BJ (cell line): Measurements from ENCODE around the gene MAN2A2. TPM values are rescaled to one million over a fixed set of nuclear protein-coding genes. Genes with fewer than 3 reads are reported as not detected.
"Not testable (repeated sequence)": the region's sequence is repeated elsewhere in the genome, so short reads cannot be mapped to it uniquely, and the experiment has no call there.

Experiments
- CTCF ChIA-PET: fragments of 350-600 bp; formaldehyde crosslinking; extraction: SDS; loops from one replicate; lab custom pipeline; 2021; ENCODE audit warnings: antibody characterized with exemption, inconsistent platforms; lab: Yijun Ruan, JAX
- POLR2A ChIA-PET: fragments of 300-600 bp; sonication (Branson Sonifier 250); formaldehyde crosslinking; extraction: SDS; loops from one replicate; lab custom pipeline; 2021; ENCODE audit warnings: antibody characterized with exemption; lab: Charles Lee
- DNase-seq: peaks from one replicate; pipeline ENCODE4 v3.0.0-alpha.2; 2011; ENCODE audit warnings: low read depth
- H3K27me3 ChIP-seq: 2 replicates; pipeline ENCODE4 v1.6.0; 2011; ENCODE audit warnings: low read length; ENCODE audit not compliant: control insufficient read depth, insufficient read depth
- H3K36me3 ChIP-seq: 2 replicates; pipeline ENCODE4 v1.5.1; 2011; ENCODE audit warnings: low read length; ENCODE audit not compliant: control insufficient read depth, insufficient read depth
- H3K4me3 ChIP-seq: 2 replicates; pipeline ENCODE4 v1.5.1; 2011; ENCODE audit warnings: low read depth, mild to moderate bottlenecking, control low read depth, low read length
- CTCF ChIP-seq: IDR thresholded peaks from 2 replicates; pipeline ENCODE4 v1.5.1; 2011; ENCODE audit warnings: low read depth, mild to moderate bottlenecking, control low read depth, inconsistent platforms, low read length, moderate library complexity; ENCODE audit not compliant: insufficient read depth
- polyA plus RNA-seq: library from polyadenylated mRNA; depleted of rRNA; stranded (reverse); fragments of >200 nt; gene quantifications from 2 replicates; pipeline ENCODE4 v1.2.3, GENCODE V29; 2011

MAN2A2 gene
- polyA plus RNA-seq, 1 experiment = 40.4 TPM

- POLR2A ChIA-PET = no interaction called here
- Histone ChIP-seq H3K4me3 (no peak overlapping the region), H3K36me3 (peaks cover 19% of the 10 kb centered on the region), H3K27me3 (no peaks in the 10 kb centered on the region)
- no peak for TF ChIP-seq CTCF
- CTCF ChIA-PET = interaction anchor here (1.2 to 5.7 kb wide), 3 partner anchors 9 to 28 kb away, joined by 5 to 94 read pairs (median 7); partner anchors contain the start of genes HDDC3 and UNC45A
- no peak for DNase-seq
Measured at GRCh38 chr15:90905306-90906180, 2.4 kb downstream of the MAN2A2 start.

GRCh38 chr15:90906181-90906849 lies 3.2 kb downstream of the MAN2A2 start:
- H3K4me3 ChIP-seq = no peak overlapping the region
- no peaks in the 10 kb centered on the region for H3K27me3 ChIP-seq
- DNase-seq = no peak
- TF ChIP-seq CTCF = no peak
- ChIA-PET CTCF (interaction anchor here (1.2 to 5.7 kb wide), 3 partner anchors 8 to 27 kb away, joined by 5 to 94 read pairs (median 7); partner anchors contain the start of genes HDDC3 and UNC45A), POLR2A (no interaction called here)
- peaks cover 25% of the 10 kb centered on the region for H3K36me3 ChIP-seq

- Histone ChIP-seq H3K4me3 (no peak overlapping the region), H3K27me3 (no peaks in the 10 kb centered on the region), H3K36me3 (peaks cover 25% of the 10 kb centered on the region)
- ChIA-PET POLR2A (no interaction called here), CTCF (no interaction called here)
- DNase-seq = no peak
- TF ChIP-seq CTCF = no peak
Measured at GRCh38 chr15:90907051-90907660, 4.1 kb downstream of the MAN2A2 start.

GRCh38 chr15:90907838-90908507 lies 4.9 kb downstream of the MAN2A2 start:
- ChIA-PET CTCF (interaction anchor here (1.0 to 1.2 kb wide), 2 partner anchors 25 to 26 kb away, joined by 3 to 6 read pairs; partner anchors contain the start of genes HDDC3 and UNC45A), POLR2A (no interaction called here)
- Histone ChIP-seq H3K36me3 (peaks cover 28% of the 10 kb centered on the region), H3K27me3 (no peaks in the 10 kb centered on the region), H3K4me3 (no peak overlapping the region)
- no peak for TF ChIP-seq CTCF
- DNase-seq = no peak

- DNase-seq, H3K27me3 ChIP-seq, H3K4me3 ChIP-seq, POLR2A ChIA-PET: not testable (repeated sequence)
- CTCF ChIA-PET = interaction anchor here (0.8 to 1.2 kb wide), 2 partner anchors 22 to 25 kb away, joined by 4 to 6 read pairs; partner anchors contain the start of gene UNC45A
- H3K36me3 ChIP-seq = peaks cover 32% of the 10 kb centered on the region
Measured at GRCh38 chr15:90909449-90909848, 6.3 kb downstream of the MAN2A2 start.
